ENCODE data around the gene PDXK. TPM values are rescaled to one million over a fixed set of nuclear protein-coding genes. Genes with fewer than 3 reads are reported as not detected.

The PDXK gene
- total and polyA plus RNA-seq, 2 of the 13 experiments (the other 11 are each of a cell fraction or from before 2014, with no cell fraction given): 114 to 184 TPM

DNA sequence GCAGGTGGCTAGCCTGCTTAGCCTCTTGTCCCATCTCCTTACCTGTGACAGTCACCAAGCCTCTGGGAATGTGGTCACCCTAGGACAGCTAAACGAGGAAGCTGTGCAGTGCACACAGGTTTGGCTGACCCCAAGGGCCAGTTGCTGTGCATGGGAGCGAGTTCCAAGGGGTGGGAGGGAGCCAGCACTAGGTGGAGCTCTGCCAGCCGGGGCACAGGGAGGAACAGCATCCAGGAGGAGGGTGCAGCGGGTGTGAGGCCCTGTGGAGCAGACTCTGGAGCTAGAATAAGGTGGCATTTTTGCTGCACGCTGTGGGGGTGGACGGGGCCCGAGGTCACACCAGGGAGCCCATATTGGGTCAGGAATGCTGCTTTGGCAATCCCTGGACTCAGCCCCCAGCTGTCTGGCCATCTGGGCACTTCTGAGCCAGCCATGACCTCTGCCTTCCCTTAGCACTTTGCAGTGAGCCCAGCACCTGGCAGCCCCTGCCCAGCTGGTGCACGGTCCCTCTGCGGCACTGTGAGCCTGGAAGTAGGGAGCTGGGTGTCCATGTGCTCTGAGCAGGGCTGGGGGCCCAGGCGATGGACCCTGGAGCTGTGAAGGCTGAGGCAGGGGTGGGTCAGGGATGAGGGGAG is 8.7 kb downstream of the PDXK start (continued):
- peak in 1 of 2 experiments; percentile 30; a peak in 1 of 4 replicates for TF ChIP-seq NR2F1 (CRISPR knock-in tag; IDR thresholded peaks at IDR 0.05)
- TF ChIP-seq, protein P1, sequence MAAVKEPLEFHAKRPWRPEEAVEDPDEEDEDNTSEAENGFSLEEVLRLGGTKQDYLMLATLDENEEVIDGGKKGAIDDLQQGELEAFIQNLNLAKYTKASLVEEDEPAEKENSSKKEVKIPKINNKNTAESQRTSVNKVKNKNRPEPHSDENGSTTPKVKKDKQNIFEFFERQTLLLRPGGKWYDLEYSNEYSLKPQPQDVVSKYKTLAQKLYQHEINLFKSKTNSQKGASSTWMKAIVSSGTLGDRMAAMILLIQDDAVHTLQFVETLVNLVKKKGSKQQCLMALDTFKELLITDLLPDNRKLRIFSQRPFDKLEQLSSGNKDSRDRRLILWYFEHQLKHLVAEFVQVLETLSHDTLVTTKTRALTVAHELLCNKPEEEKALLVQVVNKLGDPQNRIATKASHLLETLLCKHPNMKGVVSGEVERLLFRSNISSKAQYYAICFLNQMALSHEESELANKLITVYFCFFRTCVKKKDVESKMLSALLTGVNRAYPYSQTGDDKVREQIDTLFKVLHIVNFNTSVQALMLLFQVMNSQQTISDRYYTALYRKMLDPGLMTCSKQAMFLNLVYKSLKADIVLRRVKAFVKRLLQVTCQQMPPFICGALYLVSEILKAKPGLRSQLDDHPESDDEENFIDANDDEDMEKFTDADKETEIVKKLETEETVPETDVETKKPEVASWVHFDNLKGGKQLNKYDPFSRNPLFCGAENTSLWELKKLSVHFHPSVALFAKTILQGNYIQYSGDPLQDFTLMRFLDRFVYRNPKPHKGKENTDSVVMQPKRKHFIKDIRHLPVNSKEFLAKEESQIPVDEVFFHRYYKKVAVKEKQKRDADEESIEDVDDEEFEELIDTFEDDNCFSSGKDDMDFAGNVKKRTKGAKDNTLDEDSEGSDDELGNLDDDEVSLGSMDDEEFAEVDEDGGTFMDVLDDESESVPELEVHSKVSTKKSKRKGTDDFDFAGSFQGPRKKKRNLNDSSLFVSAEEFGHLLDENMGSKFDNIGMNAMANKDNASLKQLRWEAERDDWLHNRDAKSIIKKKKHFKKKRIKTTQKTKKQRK (IDR thresholded peaks at IDR 0.05; ENCODE audit: low read length): no peak
- no peak for TF ChIP-seq CREM (IDR thresholded peaks at IDR 0.05)
- TF ChIP-seq CREM (CRISPR knock-in tag; IDR thresholded peaks at IDR 0.05): no peak
- TF ChIP-seq, protein P2, sequence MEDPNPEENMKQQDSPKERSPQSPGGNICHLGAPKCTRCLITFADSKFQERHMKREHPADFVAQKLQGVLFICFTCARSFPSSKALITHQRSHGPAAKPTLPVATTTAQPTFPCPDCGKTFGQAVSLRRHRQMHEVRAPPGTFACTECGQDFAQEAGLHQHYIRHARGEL (CRISPR knock-in tag; IDR thresholded peaks at IDR 0.05): 0 out of 2 replicates have a peak, but pooled peaks have one; percentile 26
- no peak for TF ChIP-seq ZNF746 (CRISPR knock-in tag; IDR thresholded peaks at IDR 0.05)
- no peak for TF ChIP-seq HOXA7 (CRISPR knock-in tag; IDR thresholded peaks at IDR 0.05)
- TF ChIP-seq FIP1L1 (IDR thresholded peaks at IDR 0.05; ENCODE audit: borderline replicate concordance, insufficient read depth, low read depth, low read length): no peak
- TF ChIP-seq SKI (IDR thresholded peaks at IDR 0.05; ENCODE audit: partially characterized antibody): peak; percentile 65
- TF ChIP-seq, protein P3, sequence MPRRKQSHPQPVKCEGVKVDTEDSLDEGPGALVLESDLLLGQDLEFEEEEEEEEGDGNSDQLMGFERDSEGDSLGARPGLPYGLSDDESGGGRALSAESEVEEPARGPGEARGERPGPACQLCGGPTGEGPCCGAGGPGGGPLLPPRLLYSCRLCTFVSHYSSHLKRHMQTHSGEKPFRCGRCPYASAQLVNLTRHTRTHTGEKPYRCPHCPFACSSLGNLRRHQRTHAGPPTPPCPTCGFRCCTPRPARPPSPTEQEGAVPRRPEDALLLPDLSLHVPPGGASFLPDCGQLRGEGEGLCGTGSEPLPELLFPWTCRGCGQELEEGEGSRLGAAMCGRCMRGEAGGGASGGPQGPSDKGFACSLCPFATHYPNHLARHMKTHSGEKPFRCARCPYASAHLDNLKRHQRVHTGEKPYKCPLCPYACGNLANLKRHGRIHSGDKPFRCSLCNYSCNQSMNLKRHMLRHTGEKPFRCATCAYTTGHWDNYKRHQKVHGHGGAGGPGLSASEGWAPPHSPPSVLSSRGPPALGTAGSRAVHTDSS (CRISPR knock-in tag; conservative IDR thresholded peaks at IDR 0.05): no peak
- no peak for TF ChIP-seq KAT7 (CRISPR knock-in tag; IDR thresholded peaks at IDR 0.05; ENCODE audit: borderline replicate concordance)
- peak; percentile 30; the same call in 1 of the 2 replicates for TF ChIP-seq SAP130 (CRISPR knock-in tag; IDR thresholded peaks at IDR 0.05; ENCODE audit: low read depth)
- TF ChIP-seq, protein P4, sequence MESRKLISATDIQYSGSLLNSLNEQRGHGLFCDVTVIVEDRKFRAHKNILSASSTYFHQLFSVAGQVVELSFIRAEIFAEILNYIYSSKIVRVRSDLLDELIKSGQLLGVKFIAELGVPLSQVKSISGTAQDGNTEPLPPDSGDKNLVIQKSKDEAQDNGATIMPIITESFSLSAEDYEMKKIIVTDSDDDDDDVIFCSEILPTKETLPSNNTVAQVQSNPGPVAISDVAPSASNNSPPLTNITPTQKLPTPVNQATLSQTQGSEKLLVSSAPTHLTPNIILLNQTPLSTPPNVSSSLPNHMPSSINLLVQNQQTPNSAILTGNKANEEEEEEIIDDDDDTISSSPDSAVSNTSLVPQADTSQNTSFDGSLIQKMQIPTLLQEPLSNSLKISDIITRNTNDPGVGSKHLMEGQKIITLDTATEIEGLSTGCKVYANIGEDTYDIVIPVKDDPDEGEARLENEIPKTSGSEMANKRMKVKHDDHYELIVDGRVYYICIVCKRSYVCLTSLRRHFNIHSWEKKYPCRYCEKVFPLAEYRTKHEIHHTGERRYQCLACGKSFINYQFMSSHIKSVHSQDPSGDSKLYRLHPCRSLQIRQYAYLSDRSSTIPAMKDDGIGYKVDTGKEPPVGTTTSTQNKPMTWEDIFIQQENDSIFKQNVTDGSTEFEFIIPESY (CRISPR knock-in tag; IDR thresholded peaks at IDR 0.05): peak; percentile 84
- TF ChIP-seq ZSCAN20 (CRISPR knock-in tag; IDR thresholded peaks at IDR 0.05; ENCODE audit: borderline replicate concordance): no peak
- TF ChIP-seq RCOR2 (CRISPR knock-in tag; IDR thresholded peaks at IDR 0.05): peak; percentile 54; the same call in 1 of the 2 replicates
- TF ChIP-seq GFI1 (CRISPR knock-in tag; IDR thresholded peaks at IDR 0.05; ENCODE audit: borderline replicate concordance): no peak
- TF ChIP-seq, protein P5, sequence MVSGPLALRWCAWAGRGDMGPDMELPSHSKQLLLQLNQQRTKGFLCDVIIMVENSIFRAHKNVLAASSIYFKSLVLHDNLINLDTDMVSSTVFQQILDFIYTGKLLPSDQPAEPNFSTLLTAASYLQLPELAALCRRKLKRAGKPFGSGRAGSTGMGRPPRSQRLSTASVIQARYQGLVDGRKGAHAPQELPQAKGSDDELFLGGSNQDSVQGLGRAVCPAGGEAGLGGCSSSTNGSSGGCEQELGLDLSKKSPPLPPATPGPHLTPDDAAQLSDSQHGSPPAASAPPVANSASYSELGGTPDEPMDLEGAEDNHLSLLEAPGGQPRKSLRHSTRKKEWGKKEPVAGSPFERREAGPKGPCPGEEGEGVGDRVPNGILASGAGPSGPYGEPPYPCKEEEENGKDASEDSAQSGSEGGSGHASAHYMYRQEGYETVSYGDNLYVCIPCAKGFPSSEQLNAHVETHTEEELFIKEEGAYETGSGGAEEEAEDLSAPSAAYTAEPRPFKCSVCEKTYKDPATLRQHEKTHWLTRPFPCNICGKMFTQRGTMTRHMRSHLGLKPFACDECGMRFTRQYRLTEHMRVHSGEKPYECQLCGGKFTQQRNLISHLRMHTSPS (CRISPR knock-in tag; IDR thresholded peaks at IDR 0.05; ENCODE audit: low read depth): peak; percentile 50; the same call in 1 of the 2 replicates
- TF ChIP-seq ZNF432 (CRISPR knock-in tag; IDR thresholded peaks at IDR 0.05; ENCODE audit: borderline replicate concordance): no peak
- no peak for TF ChIP-seq CBX5 (CRISPR knock-in tag; IDR thresholded peaks at IDR 0.05; ENCODE audit: borderline replicate concordance)
- no peak for TF ChIP-seq ERF (CRISPR knock-in tag; IDR thresholded peaks at IDR 0.05)
- peak; percentile 69; the same call in 1 of the 2 replicates for TF ChIP-seq ZNF296 (CRISPR knock-in tag; conservative IDR thresholded peaks at IDR 0.05)

All from HepG2 (cell line).